DMS79 treated with DMSO at 0.1 percent for 48 hours (cell line): ENCODE results near the gene SLC2A9.

Experiments used
- DNase-seq: peaks from one replicate; lab custom pipeline; 2025; lab: John Stamatoyannopoulos, UW

The SLC2A9 gene

GRCh38 chr4:9891740-9892139 lies 129.6 kb downstream of the SLC2A9 start:
- no peak for DNase-seq

GRCh38 chr4:9891056-9891455 lies 130.2 kb downstream of the SLC2A9 start:
- no peak for DNase-seq

GRCh38 chr4:9889306-9889705 lies 132.0 kb downstream of the SLC2A9 start:
- DNase-seq = no peak

- DNase-seq = no peak
Measured at GRCh38 chr4:9885958-9886357, 135.3 kb downstream of the SLC2A9 start.

GRCh38 chr4:9880406-9881197 lies 140.7 kb downstream of the SLC2A9 start:
- no peak for DNase-seq

GRCh38 chr4:9877123-9877522 lies 144.2 kb downstream of the SLC2A9 start:
- no peak for DNase-seq

- no peak for DNase-seq
Measured at GRCh38 chr4:9875516-9875915, 145.8 kb downstream of the SLC2A9 start.

- DNase-seq = no peak
Measured at GRCh38 chr4:9874385-9874784, 146.9 kb downstream of the SLC2A9 start.

- no peak for DNase-seq
Measured at GRCh38 chr4:9870165-9870790, 151.0 kb downstream of the SLC2A9 start.

GRCh38 chr4:9867751-9868425 lies 153.4 kb downstream of the SLC2A9 start:
- peak; percentile 58 for DNase-seq

- no peak for DNase-seq
Measured at GRCh38 chr4:9866931-9867330, 154.4 kb downstream of the SLC2A9 start.

- DNase-seq = no peak
Measured at GRCh38 chr4:9861561-9861960, 159.7 kb downstream of the SLC2A9 start.

GRCh38 chr4:9859810-9860209 lies 161.5 kb downstream of the SLC2A9 start:
- no peak for DNase-seq

- no peak for DNase-seq
Measured at GRCh38 chr4:9849538-9849920, 171.8 kb downstream of the SLC2A9 start.

- DNase-seq = no peak
Measured at GRCh38 chr4:9847968-9848748, 173.1 kb downstream of the SLC2A9 start.

GRCh38 chr4:9845791-9846493 lies 175.4 kb downstream of the SLC2A9 start:
- DNase-seq = no peak

- no peak for DNase-seq
Measured at GRCh38 chr4:9841072-9841471, 180.2 kb downstream of the SLC2A9 start.

- DNase-seq = no peak
Measured at GRCh38 chr4:9835430-9835829, 185.9 kb downstream of the SLC2A9 start.

- DNase-seq = no peak
Measured at GRCh38 chr4:9833421-9833820, 187.9 kb downstream of the SLC2A9 start.

GRCh38 chr4:9832640-9833039 lies 188.7 kb downstream of the SLC2A9 start:
- DNase-seq = peak; percentile 59

- DNase-seq = no peak
Measured at GRCh38 chr4:9826551-9826950, 194.7 kb downstream of the SLC2A9 start.

GRCh38 chr4:9825049-9825448 lies 196.2 kb downstream of the SLC2A9 start:
- peak; percentile 32 for DNase-seq
